Hair follicular keratinocyte (primary cell): ENCODE data around the gene MRGPRG. TPM values are rescaled to one million over a fixed set of nuclear protein-coding genes. Genes with fewer than 3 reads are reported as not detected.

Source experiments
- total RNA-seq: library from RNA; depleted of rRNA; stranded (reverse); fragments of >200 nt; gene quantifications from 2 replicates; pipeline ENCODE4 v1.2.3, GENCODE V29; 2015

The MRGPRG gene
- total RNA-seq, result not detected in 2 replicates

GRCh38 chr11:3218483-3219280 lies at the start of gene MRGPRG:
Gene MRGPRG (minus strand): TSS chr11:3218813. CDS start chr11:3218813, 0 bp downstream.

GRCh38 chr11:3231851-3232744 lies 13.5 kb upstream of the MRGPRG start, which contains the start of gene MRGPRE:
Gene MRGPRE (minus strand): TSS chr11:3232417. CDS start chr11:3228799, 3,618 bp downstream.

Other genes starting within 250 kb of the MRGPRG start
- 103 and 105 TPM in 2 replicates for gene NAP1L4, start 226.5 kb downstream of the MRGPRG start, total RNA-seq
- 78.4 and 78.5 TPM in 2 replicates for gene CARS1, start 161.4 kb downstream of the MRGPRG start, total RNA-seq
- gene OSBPL5, start 53.5 kb downstream of the MRGPRG start, total RNA-seq, result 8.5 and 20.1 TPM in 2 replicates
- not detected in 2 replicates for gene MRGPRE, start 13.6 kb upstream of the MRGPRG start, total RNA-seq
- 15.1 and 20.7 TPM in 2 replicates for gene ZNF195, start 160.3 kb upstream of the MRGPRG start, total RNA-seq